SKM-1 treated with dmso at 0.1 percent for 144 hours (cell line): ENCODE results near the gene MBD6.
"Not testable (repeated sequence)": the region's sequence is repeated elsewhere in the genome, so short reads cannot be mapped to it uniquely, and the experiment has no call there.

Experiments
- DNase-seq: peaks from one replicate; lab custom pipeline; 2025; ENCODE audit not compliant: unreplicated experiment; lab: John Stamatoyannopoulos, UW

Gene MBD6

GRCh38 chr12:57488402-57489156 lies 34.0 kb upstream of the MBD6 start:
- DNase-seq: no peak

DNA sequence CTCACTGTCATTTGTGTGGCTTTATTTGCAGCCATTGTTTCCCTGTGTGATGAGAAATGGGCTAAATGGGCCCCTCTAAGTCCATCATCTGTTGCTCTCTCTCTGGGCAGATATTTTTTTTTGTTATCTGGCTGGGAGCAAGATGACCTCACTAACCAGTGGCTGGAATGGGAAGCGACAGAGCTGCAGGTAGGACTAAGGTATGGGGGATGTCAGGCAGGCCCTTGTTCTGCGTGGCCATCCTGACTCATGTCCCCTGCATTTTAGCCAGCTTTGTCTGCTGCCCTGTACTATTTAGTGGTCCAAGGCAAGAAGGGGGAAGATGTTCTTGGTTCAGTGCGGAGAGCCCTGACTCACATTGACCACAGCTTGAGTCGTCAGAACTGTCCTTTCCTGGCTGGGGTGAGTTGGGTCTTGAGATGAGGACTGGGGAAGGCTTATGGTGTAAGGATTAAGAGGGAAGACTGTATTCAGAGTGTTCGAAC lies 33.4 kb upstream of the MBD6 start:
- no peak for DNase-seq

DNA sequence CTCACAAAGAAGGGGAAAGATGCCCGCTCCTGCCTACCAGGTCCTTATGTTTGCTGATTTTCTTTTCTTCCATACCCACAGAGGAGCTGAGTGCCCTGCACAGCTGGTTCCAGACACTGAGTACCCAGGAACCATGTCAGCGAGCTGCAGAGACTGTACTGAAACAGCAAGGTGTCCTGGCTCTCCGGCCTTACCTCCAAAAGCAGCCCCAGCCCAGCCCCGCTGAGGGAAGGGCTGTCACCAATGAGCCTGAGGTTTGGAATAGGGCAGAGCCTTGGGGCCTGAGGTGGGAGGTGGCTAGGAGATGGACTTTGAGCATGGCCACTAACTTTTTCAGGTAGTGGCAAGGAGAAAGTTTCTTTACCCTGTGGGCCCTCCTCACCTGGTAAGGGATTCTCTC lies 32.5 kb upstream of the MBD6 start:
- DNase-seq: no peak

DNA sequence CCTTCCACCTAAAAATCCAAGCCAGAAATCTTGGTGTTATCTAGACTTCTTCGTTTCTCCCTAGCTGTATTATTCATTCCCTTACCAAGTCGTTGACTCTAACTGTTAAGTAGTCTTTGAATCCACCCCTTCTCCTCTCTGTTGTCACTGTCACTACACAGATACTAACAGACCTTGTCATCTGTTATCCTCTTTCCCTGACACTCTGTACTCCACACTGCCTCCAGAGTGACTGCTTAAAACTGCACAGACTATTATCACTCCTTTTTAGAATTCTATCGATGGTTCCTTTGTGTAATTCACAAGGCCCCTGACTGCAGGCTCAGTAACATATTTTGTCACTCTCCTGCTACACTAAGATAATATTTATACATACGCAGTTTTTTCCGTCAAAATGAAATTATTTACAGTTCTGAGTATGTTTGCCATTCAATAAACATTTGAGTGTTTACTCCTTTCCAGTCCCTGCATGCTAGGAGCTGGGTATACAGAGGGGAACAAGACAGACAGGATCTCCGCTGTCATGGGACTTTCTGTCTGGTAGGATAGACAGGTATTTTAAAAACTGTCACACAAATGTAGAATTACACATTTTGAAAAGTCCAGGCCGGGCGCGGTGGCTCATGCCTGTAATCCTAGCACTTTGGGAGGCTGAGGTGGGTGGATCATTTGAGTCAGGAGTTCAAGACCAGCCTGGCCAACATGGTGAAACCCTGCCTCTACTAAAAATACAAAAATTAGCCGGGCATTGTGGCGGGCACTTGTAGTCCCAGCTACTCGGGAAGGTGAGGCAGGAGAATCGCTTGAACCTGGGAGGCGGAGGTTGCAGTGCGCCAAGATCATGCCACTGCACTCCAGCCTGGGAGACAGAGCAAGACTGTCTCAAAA lies 31.0 kb upstream of the MBD6 start:
- DNase-seq: no peak

- DNase-seq: not testable (repeated sequence)
These were observed 27.4 kb upstream of the MBD6 start for GRCh38 chr12:57495051-57495701.

DNA sequence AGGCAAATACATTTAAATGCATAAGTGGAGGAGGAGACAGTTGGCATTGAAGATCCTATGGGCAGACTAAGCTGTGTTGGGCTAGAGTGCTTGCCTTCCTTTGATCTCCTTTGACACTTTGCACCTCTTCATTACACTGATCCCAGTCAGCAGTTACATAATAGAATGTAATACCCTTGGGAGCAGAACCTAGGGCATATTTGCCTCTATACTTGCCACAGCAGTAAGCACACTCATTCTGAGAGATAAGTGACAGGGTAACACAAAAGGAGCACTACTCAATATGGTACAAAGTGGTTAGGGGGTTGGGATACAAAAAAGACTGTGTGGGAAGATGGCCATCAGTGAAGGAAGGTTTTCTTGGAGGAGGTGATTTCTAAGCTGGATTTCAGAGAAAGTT lies 25.8 kb upstream of the MBD6 start:
- DNase-seq: no peak

GRCh38 chr12:57497223-57498131 lies 25.1 kb upstream of the MBD6 start:
- no peak for DNase-seq

GRCh38 chr12:57498132-57498502 lies 24.5 kb upstream of the MBD6 start:
- DNase-seq: no peak

GRCh38 chr12:57498571-57498970 lies 24.1 kb upstream of the MBD6 start:
- DNase-seq: no peak

- DNase-seq: no peak
These were observed 22.4 kb upstream of the MBD6 start for GRCh38 chr12:57500213-57500612.

DNA sequence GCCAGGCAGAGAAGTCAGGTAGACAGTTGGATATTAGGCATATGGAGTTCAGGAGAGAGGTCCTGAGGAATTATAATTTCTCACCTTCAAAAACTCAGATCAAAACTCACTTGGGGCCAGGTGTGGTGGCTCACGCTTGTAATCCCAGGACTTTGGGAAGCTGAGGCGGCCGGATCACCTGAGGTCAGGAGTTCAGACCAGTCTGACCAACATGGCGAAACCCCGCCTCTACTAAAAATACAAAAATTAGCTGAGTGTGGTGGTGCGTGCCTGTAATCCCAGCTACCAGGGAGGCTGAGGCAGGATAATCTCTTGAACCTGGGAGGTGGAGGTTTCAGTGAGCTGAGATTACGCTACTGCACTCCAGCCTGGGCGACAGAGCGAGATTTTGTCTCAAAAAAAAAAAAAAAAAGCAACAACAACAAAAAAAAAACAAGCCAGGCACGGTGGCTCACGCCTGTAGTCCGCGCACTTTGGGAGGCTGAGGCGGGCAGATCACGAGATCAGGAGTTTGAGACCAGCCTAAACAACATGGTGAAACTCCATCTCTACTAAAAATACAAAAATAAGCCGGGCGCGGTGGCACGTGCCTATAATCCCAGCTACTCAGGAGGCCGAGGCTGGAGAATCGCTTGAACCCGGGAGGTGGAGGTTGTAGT lies 20.2 kb upstream of the MBD6 start:
- DNase-seq: not testable (repeated sequence)

- not testable (repeated sequence) for DNase-seq
These were observed 16.1 kb upstream of the MBD6 start for GRCh38 chr12:57506541-57506940.

DNA sequence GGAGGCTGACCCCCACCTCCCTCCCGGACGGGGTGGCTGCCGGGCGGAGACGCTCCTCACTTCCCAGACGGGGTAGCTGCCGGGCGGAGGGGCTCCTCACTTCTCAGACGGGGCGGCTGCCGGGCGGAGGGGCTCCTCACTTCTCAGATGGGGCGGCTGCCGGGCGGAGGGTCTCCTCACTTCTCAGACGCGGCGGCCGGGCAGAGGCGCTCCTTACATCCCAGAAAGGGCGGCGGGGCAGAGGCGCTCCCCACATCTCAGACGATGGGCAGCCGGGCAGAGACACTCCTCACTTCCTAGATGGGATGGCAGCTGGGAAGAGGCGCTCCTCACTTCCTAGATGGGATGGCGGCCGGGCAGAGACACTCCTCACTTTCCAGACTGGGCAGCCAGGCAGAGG lies 14.8 kb upstream of the MBD6 start:
- DNase-seq: not testable (repeated sequence)

DNA sequence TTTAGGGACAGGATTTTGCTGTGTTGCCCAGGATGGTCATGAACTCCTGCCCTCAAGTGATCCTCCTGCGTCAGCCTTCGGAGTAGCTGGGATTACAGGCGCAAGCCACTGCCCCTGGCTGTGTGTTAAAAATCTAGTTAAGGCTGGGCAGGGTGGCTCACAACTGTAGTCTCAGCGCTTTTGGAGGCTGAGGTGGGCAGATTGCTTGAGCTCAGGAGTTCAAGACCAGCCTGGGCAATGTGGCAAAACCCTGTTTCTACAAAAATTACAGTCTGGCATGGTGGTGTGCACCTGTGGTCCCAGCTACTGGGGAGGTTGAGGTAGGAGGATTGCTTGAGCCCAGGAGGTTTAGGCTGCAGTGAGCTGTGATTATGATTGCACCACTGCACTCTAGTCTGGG lies 11.5 kb upstream of the MBD6 start:
- DNase-seq: no peak

DNA sequence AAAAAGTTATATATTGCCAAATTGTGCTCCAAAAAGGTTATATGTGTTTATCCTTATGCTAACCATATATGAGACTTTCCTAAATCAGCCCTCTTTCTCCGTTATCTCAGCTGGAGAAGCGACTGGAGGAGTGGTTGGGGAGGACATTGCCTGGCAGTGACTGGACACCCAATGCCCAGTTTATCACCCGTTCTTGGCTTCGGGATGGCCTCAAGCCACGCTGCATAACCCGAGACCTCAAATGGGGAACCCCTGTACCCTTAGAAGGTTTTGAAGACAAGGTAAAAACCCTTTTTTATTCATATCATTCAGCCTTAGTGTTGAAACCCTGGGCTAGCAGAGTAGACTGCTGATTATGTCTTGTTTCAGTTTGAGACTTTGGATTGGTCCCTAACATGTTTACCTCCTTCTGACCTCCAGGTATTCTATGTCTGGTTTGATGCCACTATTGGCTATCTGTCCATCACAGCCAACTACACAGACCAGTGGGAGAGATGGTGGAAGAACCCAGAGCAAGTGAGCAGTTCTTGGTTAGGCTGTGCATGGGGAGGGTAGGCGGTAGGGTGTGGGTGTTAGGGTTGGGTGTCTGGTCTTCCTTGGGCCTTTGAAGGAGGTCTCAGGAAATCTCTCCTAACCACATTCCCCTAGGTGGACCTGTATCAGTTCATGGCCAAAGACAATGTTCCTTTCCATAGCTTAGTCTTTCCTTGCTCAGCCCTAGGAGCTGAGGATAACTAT lies 10.9 kb upstream of the MBD6 start:
- DNase-seq: no peak

GRCh38 chr12:57512665-57513064 lies 10.0 kb upstream of the MBD6 start:
- no peak for DNase-seq

- DNase-seq: no peak
These were observed 9.4 kb upstream of the MBD6 start for GRCh38 chr12:57513266-57513665.

DNA sequence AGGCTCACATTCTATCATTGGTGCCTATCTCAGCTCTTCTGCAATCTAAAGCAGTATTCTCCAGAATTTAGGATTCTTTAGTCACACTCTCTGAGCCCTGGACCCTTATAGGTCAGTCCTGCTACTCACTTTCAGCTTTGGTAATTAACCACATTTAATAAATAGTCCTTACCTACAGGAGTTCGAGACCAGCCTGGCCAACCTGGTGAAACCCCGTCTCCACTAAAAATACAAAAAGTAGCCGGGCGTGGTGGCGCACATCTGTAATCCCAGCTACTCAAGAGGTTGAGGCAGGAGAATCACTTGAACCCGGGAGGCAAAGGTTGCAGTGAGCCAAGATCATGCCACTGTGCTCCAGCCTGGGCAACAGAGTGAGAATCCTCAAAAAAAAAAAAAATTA lies 8.9 kb upstream of the MBD6 start:
- DNase-seq: not testable (repeated sequence)

DNA sequence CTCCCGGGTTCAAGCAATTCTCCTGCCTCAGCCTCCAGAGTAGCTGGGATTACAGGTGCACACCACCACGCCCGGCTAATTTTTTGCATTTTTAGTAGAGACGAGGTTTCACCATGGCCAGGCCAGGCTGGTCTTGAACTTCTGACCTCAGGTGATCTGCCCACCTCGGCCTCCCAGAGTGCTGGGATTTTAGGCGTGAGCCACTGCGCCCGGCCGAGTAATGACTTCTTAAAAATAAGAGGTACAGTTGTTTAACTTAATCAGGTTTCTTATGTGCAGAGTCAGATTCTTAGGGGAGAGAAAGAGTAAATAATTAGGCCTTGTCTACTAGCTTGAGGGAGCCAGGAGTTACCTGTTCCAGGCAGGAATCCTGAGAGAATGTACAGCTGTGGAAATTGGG lies 8.4 kb upstream of the MBD6 start:
- DNase-seq: not testable (repeated sequence)
